GM12878 (cell line): ENCODE measurements around the gene IL1RAP. TPM values are rescaled to one million over a fixed set of nuclear protein-coding genes. Genes with fewer than 3 reads are reported as not detected.

Experiments
- ATAC-seq: fragments of 200-7000 bp; cut with Tn5 transposase; 3 replicates; pipeline ENCODE4 v1.9.1; 2020; ENCODE audit warnings: mild to moderate bottlenecking, moderate library complexity
- BruUV-seq: library from RNA; stranded (reverse); fragments of 400-500 nt; replicated peaks from 2 replicates; lab custom pipeline; 2021; lab: Mats Ljungman, UMichigan
- CTCF ChIA-PET: fragments of 300-600 bp; sonication (Branson Sonifier 250); formaldehyde crosslinking; extraction: SDS; loops from one replicate; lab custom pipeline; 2021; ENCODE audit warnings: inconsistent platforms; lab: Yijun Ruan, JAX
- POLR2A ChIA-PET: fragments of 350-600 bp; formaldehyde crosslinking; extraction: SDS; loops from one replicate; lab custom pipeline; 2021; ENCODE audit warnings: inconsistent platforms; lab: Charles Lee
- RAD21 ChIA-PET: fragments of 300-600 bp; sonication (Branson Sonifier 250); formaldehyde crosslinking; loops from one replicate; lab custom pipeline; 2023; ENCODE audit warnings: antibody characterized with exemption; ENCODE audit not compliant: unreplicated experiment; lab: Charles Lee
- SMC1A ChIA-PET: fragments of 300-600 bp; sonication (Branson Sonifier 250); formaldehyde crosslinking; loops from one replicate; lab custom pipeline; 2023; ENCODE audit not compliant: unreplicated experiment, uncharacterized antibody; lab: Charles Lee
- DNase-seq: peaks from one replicate; pipeline ENCODE4 v3.0.0-alpha.2; 2011; ENCODE audit warnings: low read depth, low spot score
- FAIRE-seq: peaks from 3 replicates; lab custom pipeline; 2011; peaks lifted over from hg19 to GRCh38; lab: Jason Lieb, UNC
- H2AFZ ChIP-seq: 2 replicates; pipeline ENCODE4 v1.6.0; 2011; ENCODE audit warnings: low read depth, low read length, control low read depth; ENCODE audit not compliant: control insufficient read depth
- H3K27ac ChIP-seq: 2 replicates; pipeline ENCODE4 v1.5.1; 2011; ENCODE audit warnings: control low read depth; ENCODE audit not compliant: control insufficient read depth, insufficient read depth
- H3K27me3 ChIP-seq, 2 experiments: replicated peaks in 1 of 2; 2 replicates each; pipeline versions ENCODE4 v1.6.0 to v1.6.1; 2011; ENCODE audit warnings: low read length in 1 of 2; ENCODE audit not compliant: control insufficient read depth in 2 of 2, insufficient read depth in 2 of 2
- H3K36me3 ChIP-seq, 2 experiments: 2 replicates each; pipeline ENCODE4 v1.5.1; 2011; ENCODE audit warnings: low read length in 1 of 2; ENCODE audit not compliant: control insufficient read depth in 2 of 2, insufficient read depth in 2 of 2
- H3K4me1 ChIP-seq: 2 replicates; pipeline ENCODE4 v1.6.1; 2011; ENCODE audit warnings: mild to moderate bottlenecking, low read length, moderate library complexity, mixed read lengths; ENCODE audit not compliant: control insufficient read depth, insufficient read depth
- H3K4me2 ChIP-seq: 2 replicates; pipeline ENCODE4 v1.6.0; 2011; ENCODE audit warnings: control low read depth; ENCODE audit not compliant: control insufficient read depth, insufficient read depth
- H3K4me3 ChIP-seq: fragments of 200-600 bp; sonication (generic); 2 replicates; pipeline ENCODE4 v1.5.1; 2016
- H3K79me2 ChIP-seq: 2 replicates; pipeline ENCODE4 v1.6.0; 2011; ENCODE audit warnings: low read length; ENCODE audit not compliant: control insufficient read depth, insufficient read depth
- H3K9ac ChIP-seq: 2 replicates; pipeline ENCODE4 v1.8.0; 2011; ENCODE audit warnings: low read length, control low read depth, mixed read lengths; ENCODE audit not compliant: control insufficient read depth, insufficient read depth
- H3K9me3 ChIP-seq: replicated peaks from 3 replicates; pipeline ENCODE4 v1.5.1; 2011; ENCODE audit warnings: mild to moderate bottlenecking, low read length; ENCODE audit not compliant: control insufficient read depth, insufficient read depth
- H4K20me1 ChIP-seq: 2 replicates; pipeline ENCODE4 v1.6.0; 2011; ENCODE audit not compliant: control insufficient read depth, insufficient read depth
- HDAC6 ChIP-seq: fragments of 200-600 bp; sonication (generic); IDR thresholded peaks from one replicate; pipeline ENCODE4 v1.8.0; 2017; ENCODE audit warnings: antibody characterized with exemption; ENCODE audit not compliant: unreplicated experiment
- MYB ChIP-seq: fragments of 150-350 bp; IDR thresholded peaks from 2 replicates; pipeline ENCODE4 v1.6.1; 2014; ENCODE audit warnings: mild to moderate bottlenecking, low read depth, low read length, borderline replicate concordance
- SUPT20H ChIP-seq: IDR thresholded peaks from 2 replicates; pipeline ENCODE4 v1.6.1; 2011; ENCODE audit warnings: low read depth, mild to moderate bottlenecking, low read length, moderate library complexity, borderline replicate concordance; ENCODE audit not compliant: control insufficient read depth
- WGBS: methylation state at CpG from one replicate; pipeline ENCODE4 v1.1.6; 2016; ENCODE audit warnings: low lambda C conversion rate; ENCODE audit not compliant: insufficient replicate concordance, insufficient coverage; ENCODE audit errors: missing lambda C conversion rate; 5-methylcytosine and 5-hydroxymethylcytosine counted together
- in situ Hi-C: fragments of 300-500 bp; cut with MboI; formaldehyde crosslinking; loops from 9 replicates; pipeline ENCODE4 v1.14.3; 2018; ENCODE audit warnings: mixed read lengths
- intact Hi-C: fragments of 100-400 bp; cut with micrococcal nuclease; formaldehyde crosslinking; loops from one replicate; pipeline ENCODE4 v1.14.2; 2022; ENCODE audit not compliant: unreplicated experiment
- polyA plus RNA-seq, 11 experiments: library from polyadenylated mRNA; depleted of rRNA in 4 of 11; unstranded in 6 of 11; stranded (reverse) in 5 of 11; fragments of >200 nt; fragmentation: Nextera tagmentation in 4 of 11; fragmentation: Illumina TruSeq in 1 of 11; extraction: Ambion mirVana in 4 of 11; extraction: Trizol in 1 of 11; gene quantifications; 1 replicate in 1 of 11; 2 replicates in 10 of 11; pipeline versions ENCODE4 v1.2.1 to v1.2.3, GENCODE V29; 2011 to 2016; ENCODE audit warnings: inconsistent platforms in 2 of 11, missing spikeins in 2 of 11, low read depth in 1 of 11
- total RNA-seq, 4 experiments: library from RNA; depleted of rRNA in 3 of 4; stranded (reverse); fragments of >200 nt in 3 of 4; fragmentation: Illumina TruSeq in 1 of 4; extraction: Trizol in 1 of 4; gene quantifications; 2 replicates each; pipeline versions ENCODE4 v1.2.1 to v1.2.3, GENCODE V29; 2013 to 2021
- TF ChIP-seq, protein P1 (sequence below): fragments of 450-650 bp; IDR thresholded peaks from 2 replicates; pipeline ENCODE4 v1.6.1; 2016; ENCODE audit warnings: mild to moderate bottlenecking, moderate library complexity, borderline replicate concordance

The IL1RAP gene
- total and polyA plus RNA-seq, 10 of the 15 experiments (the other 5 are each of a cell fraction or from before 2014, with no cell fraction given) = 0.17 to 1.0 (median 0.44) TPM; not detected in 1

DNA sequence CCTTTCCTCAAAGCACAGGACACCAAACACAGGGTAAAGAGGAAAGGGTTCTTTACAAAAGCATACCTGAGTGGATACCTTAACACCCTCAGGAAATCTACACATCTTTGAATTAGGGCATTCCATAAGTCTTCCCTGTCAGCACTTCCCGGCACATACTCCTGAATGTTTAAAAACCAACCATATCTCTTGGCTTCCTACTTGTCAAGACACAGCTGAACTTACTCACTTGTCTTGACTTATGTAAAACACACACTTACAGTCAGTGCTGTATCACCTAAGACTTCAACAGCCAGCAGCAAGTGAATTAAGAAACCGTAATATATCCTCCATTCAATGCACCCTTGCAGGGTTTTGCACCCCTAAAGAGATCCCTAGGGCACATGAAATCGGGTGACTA, 17.5 kb downstream of the IL1RAP start:
- DNase-seq = no peak
- ChIA-PET CTCF (no interaction called here), POLR2A (no interaction called here), RAD21 (no interaction called here), SMC1A (no interaction called here)
- H3K9me3 ChIP-seq = no peaks in the 10 kb centered on the region
- H3K4me1 ChIP-seq = no peaks in the 10 kb centered on the region
- H4K20me1 ChIP-seq = no peaks in the 10 kb centered on the region
- H3K27me3 ChIP-seq = no peaks in the 10 kb centered on the region
- 50% methylated on average over 3 of the region's 3 CpGs for WGBS
- H3K27ac ChIP-seq = no peak overlapping the region
- no peak for ATAC-seq
- TF ChIP-seq HDAC6 = no peak
- TF ChIP-seq, protein P1, sequence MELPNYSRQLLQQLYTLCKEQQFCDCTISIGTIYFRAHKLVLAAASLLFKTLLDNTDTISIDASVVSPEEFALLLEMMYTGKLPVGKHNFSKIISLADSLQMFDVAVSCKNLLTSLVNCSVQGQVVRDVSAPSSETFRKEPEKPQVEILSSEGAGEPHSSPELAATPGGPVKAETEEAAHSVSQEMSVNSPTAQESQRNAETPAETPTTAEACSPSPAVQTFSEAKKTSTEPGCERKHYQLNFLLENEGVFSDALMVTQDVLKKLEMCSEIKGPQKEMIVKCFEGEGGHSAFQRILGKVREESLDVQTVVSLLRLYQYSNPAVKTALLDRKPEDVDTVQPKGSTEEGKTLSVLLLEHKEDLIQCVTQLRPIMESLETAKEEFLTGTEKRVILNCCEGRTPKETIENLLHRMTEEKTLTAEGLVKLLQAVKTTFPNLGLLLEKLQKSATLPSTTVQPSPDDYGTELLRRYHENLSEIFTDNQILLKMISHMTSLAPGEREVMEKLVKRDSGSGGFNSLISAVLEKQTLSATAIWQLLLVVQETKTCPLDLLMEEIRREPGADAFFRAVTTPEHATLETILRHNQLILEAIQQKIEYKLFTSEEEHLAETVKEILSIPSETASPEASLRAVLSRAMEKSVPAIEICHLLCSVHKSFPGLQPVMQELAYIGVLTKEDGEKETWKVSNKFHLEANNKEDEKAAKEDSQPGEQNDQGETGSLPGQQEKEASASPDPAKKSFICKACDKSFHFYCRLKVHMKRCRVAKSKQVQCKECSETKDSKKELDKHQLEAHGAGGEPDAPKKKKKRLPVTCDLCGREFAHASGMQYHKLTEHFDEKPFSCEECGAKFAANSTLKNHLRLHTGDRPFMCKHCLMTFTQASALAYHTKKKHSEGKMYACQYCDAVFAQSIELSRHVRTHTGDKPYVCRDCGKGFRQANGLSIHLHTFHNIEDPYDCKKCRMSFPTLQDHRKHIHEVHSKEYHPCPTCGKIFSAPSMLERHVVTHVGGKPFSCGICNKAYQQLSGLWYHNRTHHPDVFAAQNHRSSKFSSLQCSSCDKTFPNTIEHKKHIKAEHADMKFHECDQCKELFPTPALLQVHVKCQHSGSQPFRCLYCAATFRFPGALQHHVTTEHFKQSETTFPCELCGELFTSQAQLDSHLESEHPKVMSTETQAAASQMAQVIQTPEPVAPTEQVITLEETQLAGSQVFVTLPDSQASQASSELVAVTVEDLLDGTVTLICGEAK = no peak
- TF ChIP-seq MYB = no peak
- no peak for TF ChIP-seq SUPT20H
- in situ Hi-C loops (no loop called here), intact Hi-C loops (no loop called here)
- H3K79me2 ChIP-seq = no peaks in the 10 kb centered on the region
- no peak overlapping the region for H3K4me3 ChIP-seq
- no TSS peak for BruUV-seq
- no peak for FAIRE-seq
- no peak overlapping the region for H3K9ac ChIP-seq
- H3K4me2 ChIP-seq = no peak overlapping the region
- no peaks in the 10 kb centered on the region for H3K36me3 ChIP-seq
- H2AFZ ChIP-seq = no peak overlapping the region
